Tibial nerve (tissue), 4 donors: Measurements from ENCODE around the gene STAC3. TPM values are rescaled to one million over a fixed set of nuclear protein-coding genes. Genes with fewer than 3 reads are reported as not detected.
"Not testable (repeated sequence)": the region's sequence is repeated elsewhere in the genome, so short reads cannot be mapped to it uniquely, and the experiment has no call there.

Experiments
- DNase-seq, 2 donors: peaks; one replicate each; pipeline ENCODE4 v3.0.0-alpha.2; 2019; ENCODE audit warnings: low spot score in 2 of 2
- H3K27ac ChIP-seq, 4 donors: fragments of 200-600 bp; sonication (generic) in 3 of 4; one replicate each; pipeline ENCODE4 v1.5.1; 2017 to 2019; ENCODE audit warnings: mild to moderate bottlenecking in 1 of 4
- H3K27me3 ChIP-seq, 2 donors: fragments of 200-600 bp; sonication (generic) in 1 of 2; one replicate each; pipeline versions ENCODE4 v1.5.1 to v1.6.0; 2017 to 2019
- H3K36me3 ChIP-seq, 3 donors: fragments of 200-600 bp; sonication (generic); one replicate each; pipeline ENCODE4 v1.5.1; 2018 to 2019
- H3K4me1 ChIP-seq, 4 donors: fragments of 200-600 bp; sonication (generic) in 3 of 4; one replicate each; pipeline ENCODE4 v1.5.1; 2017 to 2019
- H3K4me3 ChIP-seq, 4 donors: fragments of 200-600 bp; sonication (generic) in 3 of 4; one replicate each; pipeline ENCODE4 v1.5.1; 2017 to 2019; ENCODE audit warnings: mild to moderate bottlenecking in 1 of 4, moderate library complexity in 1 of 4
- H3K9me3 ChIP-seq, 4 donors: fragments of 200-600 bp; sonication (generic) in 3 of 4; one replicate each; pipeline ENCODE4 v1.5.1; 2017 to 2019
- EP300 ChIP-seq, 2 donors: sonication (generic); formaldehyde crosslinking; IDR thresholded peaks; one replicate each; pipeline ENCODE4 v1.6.1; 2017; ENCODE audit warnings: antibody characterized with exemption in 2 of 2, mild to moderate bottlenecking in 1 of 2
- POLR2A ChIP-seq, 2 donors: fragments of 450-650 bp; IDR thresholded peaks; one replicate each; pipeline ENCODE4 v1.6.1; 2017; ENCODE audit warnings: antibody characterized with exemption in 2 of 2, mild to moderate bottlenecking in 2 of 2, moderate library complexity in 2 of 2
- WGBS, 2 donors: methylation state at CpG; one replicate each; pipeline ENCODE4 v1.1.5; 2018; 5-methylcytosine and 5-hydroxymethylcytosine counted together
- total RNA-seq, 4 donors: library from RNA; depleted of rRNA; stranded (reverse); fragments of >200 nt; gene quantifications; one replicate each; pipeline ENCODE4 v1.1.0, GENCODE V29; 2016
- TF ChIP-seq, protein P1 (sequence below), 5 experiments: fragments of 200-600 bp in 3 of 5; fragments of 450-650 bp in 2 of 5; sonication (generic) in 3 of 5; IDR thresholded peaks; one replicate each; pipeline ENCODE4 v1.5.1; 2016 to 2019; ENCODE audit warnings: antibody characterized with exemption in 5 of 5, mild to moderate bottlenecking in 3 of 5, moderate library complexity in 2 of 5

STAC3 gene
- total RNA-seq, 4 donors from 2014 or later: 1.7 to 5.0 (median 3.6) TPM; not detected in 1

DNA sequence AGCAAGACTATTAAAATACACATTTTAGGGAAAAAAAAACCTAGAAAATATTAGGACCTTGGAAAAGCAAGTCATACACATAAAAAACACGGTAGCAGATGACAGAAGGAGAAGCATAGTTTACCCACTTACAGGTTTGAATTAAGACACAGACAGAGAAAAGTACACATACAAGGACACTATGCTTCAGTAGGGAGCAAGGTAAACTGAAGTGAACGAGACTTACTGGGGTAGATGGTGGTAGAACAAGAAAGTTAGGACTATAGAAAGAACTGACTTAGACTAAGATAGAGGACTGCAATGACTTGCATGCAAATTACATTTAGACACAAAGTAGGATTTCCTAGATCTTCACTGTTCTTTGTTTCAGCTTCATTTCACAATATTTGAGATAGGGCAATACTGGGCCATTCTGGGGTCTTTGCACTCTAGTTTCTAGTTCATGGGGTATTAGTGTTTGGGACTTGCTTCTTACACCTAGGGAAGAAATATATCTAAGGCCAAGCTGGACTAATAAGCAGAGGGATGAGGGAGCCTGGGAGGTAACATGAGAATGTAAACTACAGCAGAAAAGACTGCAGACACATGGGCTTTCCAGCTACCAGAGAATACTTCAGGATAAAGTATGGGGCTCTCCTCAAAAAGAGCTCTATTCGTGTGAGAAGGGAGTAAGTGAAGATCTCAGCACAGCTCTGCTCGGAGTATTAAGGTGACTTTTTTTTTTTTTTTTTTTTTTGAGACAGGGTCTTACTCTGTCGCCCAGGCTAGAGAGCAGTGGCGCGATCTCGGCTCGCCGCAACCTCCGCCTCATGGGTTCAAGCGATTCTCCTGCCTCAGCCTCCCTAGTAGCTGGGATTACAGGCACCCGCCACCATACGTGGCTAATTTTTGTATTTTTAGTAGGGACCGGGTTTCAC is 27.7 kb upstream of the STAC3 start:
- no peaks in the 10 kb centered on the region for H3K9me3 ChIP-seq
- no peak overlapping the region for H3K27ac ChIP-seq
- no peak for DNase-seq
- peaks cover 0 to 86% (median 0%) of the 10 kb centered on the region in 3 donors for H3K36me3 ChIP-seq
- H3K4me1 ChIP-seq: no peaks in the 10 kb centered on the region
- TF ChIP-seq POLR2A (IDR thresholded peaks at IDR 0.05) (no peak), EP300 (IDR thresholded peaks at IDR 0.05) (no peak)
- TF ChIP-seq, protein P1, sequence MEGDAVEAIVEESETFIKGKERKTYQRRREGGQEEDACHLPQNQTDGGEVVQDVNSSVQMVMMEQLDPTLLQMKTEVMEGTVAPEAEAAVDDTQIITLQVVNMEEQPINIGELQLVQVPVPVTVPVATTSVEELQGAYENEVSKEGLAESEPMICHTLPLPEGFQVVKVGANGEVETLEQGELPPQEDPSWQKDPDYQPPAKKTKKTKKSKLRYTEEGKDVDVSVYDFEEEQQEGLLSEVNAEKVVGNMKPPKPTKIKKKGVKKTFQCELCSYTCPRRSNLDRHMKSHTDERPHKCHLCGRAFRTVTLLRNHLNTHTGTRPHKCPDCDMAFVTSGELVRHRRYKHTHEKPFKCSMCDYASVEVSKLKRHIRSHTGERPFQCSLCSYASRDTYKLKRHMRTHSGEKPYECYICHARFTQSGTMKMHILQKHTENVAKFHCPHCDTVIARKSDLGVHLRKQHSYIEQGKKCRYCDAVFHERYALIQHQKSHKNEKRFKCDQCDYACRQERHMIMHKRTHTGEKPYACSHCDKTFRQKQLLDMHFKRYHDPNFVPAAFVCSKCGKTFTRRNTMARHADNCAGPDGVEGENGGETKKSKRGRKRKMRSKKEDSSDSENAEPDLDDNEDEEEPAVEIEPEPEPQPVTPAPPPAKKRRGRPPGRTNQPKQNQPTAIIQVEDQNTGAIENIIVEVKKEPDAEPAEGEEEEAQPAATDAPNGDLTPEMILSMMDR (IDR thresholded peaks at IDR 0.05): no peak
- H3K27me3 ChIP-seq: no peaks in the 10 kb centered on the region
- WGBS, 2 donors: 92 to 93% methylated on average over 15 of the region's 15 CpGs
- no peak overlapping the region for H3K4me3 ChIP-seq

DNA sequence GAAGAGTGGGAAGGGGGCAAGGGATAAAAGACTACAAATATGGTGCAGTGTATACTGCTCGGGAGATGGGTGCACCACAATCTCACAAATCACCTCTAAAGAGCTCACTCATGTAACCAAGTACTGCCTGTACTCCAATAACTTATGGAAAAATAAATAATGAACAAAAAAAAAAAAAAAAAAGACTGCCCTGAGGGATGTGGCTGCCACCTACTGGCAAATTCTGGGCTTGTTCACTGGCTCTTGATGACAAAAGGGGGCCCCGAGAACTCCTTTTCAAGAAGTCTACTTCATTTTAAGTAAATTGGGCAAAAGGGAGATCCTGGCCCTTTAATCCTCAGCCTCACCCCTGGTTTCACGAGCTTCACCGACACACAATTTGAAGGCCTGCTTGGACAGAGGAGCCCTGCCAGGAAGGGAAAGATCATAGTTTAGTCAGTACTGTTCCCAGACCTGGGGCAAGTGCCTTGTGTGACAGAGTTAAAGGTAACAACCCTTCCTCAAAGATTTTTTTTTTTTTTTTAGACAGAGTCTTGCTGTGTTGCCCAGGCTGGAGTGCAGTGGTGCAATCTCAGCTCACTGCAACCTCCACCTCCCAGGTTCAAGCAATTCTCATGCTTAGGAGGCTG is 26.1 kb upstream of the STAC3 start:
- DNase-seq: no peak
- H3K27me3 ChIP-seq: no peaks in the 10 kb centered on the region
- H3K9me3 ChIP-seq: no peaks in the 10 kb centered on the region
- H3K4me1 ChIP-seq: no peaks in the 10 kb centered on the region
- no peak for TF ChIP-seq EP300 (IDR thresholded peaks at IDR 0.05)
- TF ChIP-seq, protein P1 (IDR thresholded peaks at IDR 0.05): peak in 2 of 5 experiments; percentile 8 to 10
- no peak for TF ChIP-seq POLR2A (IDR thresholded peaks at IDR 0.05)
- peaks cover 0 to 86% (median 9%) of the 10 kb centered on the region in 3 donors for H3K36me3 ChIP-seq
- H3K4me3 ChIP-seq: no peak overlapping the region
- 65 to 72% methylated on average over 4 of the region's 4 CpGs for WGBS, 2 donors
- H3K27ac ChIP-seq: no peak overlapping the region

DNA sequence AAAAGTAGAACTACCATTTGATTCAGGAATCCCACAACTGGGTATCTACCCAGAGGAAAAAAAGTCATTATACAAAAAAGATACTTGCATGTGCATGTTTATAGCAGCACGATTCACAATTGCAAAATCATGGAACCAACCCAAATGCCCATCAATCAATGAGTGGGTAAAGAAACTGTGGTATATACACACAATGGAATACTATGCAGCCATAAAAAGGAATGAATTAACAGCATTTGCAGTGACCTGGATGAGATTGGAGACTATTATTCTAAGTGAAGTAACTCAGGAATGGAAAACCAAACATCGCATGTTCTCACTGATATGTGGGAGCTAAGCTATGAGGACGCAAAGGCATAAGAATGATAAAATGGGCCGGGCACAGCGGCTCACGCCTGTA is 25.2 kb upstream of the STAC3 start:
- not testable (repeated sequence) for H3K27me3 ChIP-seq, H3K4me3 ChIP-seq, H3K4me1 ChIP-seq, DNase-seq, H3K27ac ChIP-seq, H3K9me3 ChIP-seq
- WGBS, 2 donors: 95 to 98% methylated on average over 6 of the region's 6 CpGs
- peaks cover 0 to 82% (median 9%) of the 10 kb centered on the region in 3 donors for H3K36me3 ChIP-seq

DNA sequence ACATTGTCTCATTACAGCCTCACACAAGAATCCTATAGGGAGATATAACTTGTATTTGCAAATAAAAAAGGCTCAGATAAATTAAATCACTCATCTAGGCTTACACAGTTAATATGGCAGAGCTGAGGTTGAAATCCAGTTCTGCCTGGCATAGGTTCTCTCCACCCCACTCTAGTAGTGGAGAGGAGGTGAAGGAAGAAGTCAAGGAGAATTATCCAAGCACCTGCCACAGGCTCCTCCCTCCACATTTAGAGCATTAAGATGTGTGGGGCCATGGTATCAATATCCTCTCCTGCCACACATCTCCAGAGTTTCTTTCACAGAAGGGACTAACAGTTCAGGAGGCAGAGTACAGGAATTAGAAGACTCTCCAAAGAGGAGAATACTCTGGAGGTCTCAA is 22.5 kb upstream of the STAC3 start:
- no peak overlapping the region for H3K27ac ChIP-seq
- no peaks in the 10 kb centered on the region for H3K4me1 ChIP-seq
- no peaks in the 10 kb centered on the region for H3K9me3 ChIP-seq
- no peak overlapping the region for H3K4me3 ChIP-seq
- H3K27me3 ChIP-seq: no peaks in the 10 kb centered on the region
- TF ChIP-seq EP300 (IDR thresholded peaks at IDR 0.05) (no peak), POLR2A (IDR thresholded peaks at IDR 0.05) (no peak)
- TF ChIP-seq, protein P1 (IDR thresholded peaks at IDR 0.05): no peak
- peaks cover 0 to 81% (median 21%) of the 10 kb centered on the region in 3 donors for H3K36me3 ChIP-seq
- DNase-seq: no peak

DNA sequence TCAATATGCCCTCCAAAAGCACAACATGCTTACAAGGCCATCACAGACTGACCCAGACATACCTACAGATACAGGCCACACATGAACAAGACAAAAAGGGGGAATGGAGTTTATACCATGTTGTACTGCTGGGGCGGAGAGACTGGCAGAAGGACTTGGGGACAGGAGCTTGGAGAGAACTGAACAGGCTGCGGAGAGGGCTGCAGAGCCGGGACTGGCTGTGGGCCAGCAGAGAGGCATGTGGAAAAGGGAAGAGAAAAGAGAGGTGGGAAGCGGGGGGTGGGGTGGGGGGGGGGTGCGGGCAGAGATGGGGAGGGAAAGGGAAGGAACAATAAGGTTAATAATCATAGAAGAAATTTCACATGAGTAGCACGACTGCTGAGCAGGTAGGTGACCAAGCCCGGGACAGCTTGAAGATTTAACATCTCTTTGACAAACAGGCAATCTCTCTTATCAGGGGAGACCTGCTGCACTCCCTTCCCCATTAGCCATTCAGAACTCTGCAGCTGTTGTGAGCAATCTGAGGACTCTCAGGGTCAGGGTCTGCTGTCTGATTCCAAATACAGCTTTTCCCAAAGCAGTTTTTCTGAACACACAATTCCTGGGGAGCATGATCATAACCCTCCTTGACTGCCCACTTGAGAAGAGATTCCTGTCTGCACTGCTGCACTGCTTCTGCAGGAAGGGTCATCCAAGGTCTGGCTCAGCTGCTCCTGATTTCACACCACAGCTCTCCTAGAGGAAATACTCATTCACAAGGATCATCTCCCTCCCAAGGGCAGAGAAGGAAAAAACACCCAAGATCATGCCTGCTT is 21.6 kb upstream of the STAC3 start:
- WGBS, 2 donors: 72 to 74% methylated on average over 7 of the region's 7 CpGs
- Histone ChIP-seq H3K4me1 (no peaks in the 10 kb centered on the region), H3K27ac (no peak overlapping the region), H3K4me3 (no peak overlapping the region), H3K27me3 (no peaks in the 10 kb centered on the region), H3K36me3 (peaks cover 0 to 81% (median 21%) of the 10 kb centered on the region in 3 donors), H3K9me3 (no peaks in the 10 kb centered on the region)
- DNase-seq: no peak
- no peak for TF ChIP-seq EP300 (IDR thresholded peaks at IDR 0.05)
- TF ChIP-seq POLR2A (IDR thresholded peaks at IDR 0.05): no peak
- TF ChIP-seq, protein P1 (IDR thresholded peaks at IDR 0.05): no peak
